Measurements from ENCODE around the gene NPAS2. TPM values are rescaled to one million over a fixed set of nuclear protein-coding genes. Genes with fewer than 3 reads are reported as not detected.
A peak's percentile ranks its signal among the peaks of the same experiment; 100 is the strongest.

The NPAS2 gene
- total RNA-seq, 6 donors from 2014 or later: 13.8 to 52.5 (median 23.0) TPM

DNA sequence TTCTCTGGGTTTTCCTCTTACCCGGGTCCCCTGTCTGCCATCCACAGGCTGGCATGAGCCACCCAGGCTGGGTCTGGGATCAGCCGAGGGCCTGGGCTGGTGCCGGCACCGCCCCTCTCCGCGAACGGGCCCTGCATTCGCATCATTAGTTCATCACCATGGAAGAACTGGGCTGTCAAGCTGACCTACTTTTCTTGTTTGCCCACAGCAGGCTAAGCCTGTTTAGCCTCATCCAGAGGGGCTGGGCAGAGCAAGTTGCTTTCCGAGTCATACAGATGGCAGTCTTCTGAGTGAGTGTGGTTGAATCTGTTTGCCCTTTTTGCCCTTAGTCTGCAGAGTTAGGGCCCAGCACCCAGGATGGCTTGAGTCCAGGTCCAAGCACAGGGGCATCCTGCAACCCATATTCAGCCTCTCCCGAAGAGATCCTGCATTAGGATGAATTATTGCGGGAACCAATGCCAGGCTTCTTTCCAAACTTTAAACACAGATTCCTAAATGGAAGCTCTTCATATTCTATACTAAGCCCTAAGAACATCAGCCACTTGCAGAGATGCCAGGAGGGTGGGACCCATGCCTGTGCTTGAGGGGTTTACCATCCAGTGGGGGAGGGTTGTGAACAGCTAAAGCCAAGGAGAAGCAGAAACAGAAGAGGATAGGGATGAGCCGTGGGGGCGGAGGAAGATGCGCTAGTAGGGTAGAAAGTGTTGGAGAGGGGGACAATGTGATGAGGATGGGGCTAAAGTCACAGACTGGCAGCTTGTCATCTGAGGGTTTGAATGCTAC is 68.0 kb downstream of the NPAS2 start:
- Histone ChIP-seq H3K36me3 (no peaks in the 10 kb centered on the region), H3K27me3 (no peaks in the 10 kb centered on the region), H3K27ac (no peak overlapping the region), H3K4me3 (no peak overlapping the region), H3K9me3 (no peaks in the 10 kb centered on the region), H3K4me1 (peaks cover 16 to 23% (median 19%) of the 10 kb centered on the region in 4 donors)
- TF ChIP-seq POLR2AphosphoS5 (IDR thresholded peaks at IDR 0.05) (no peak), EP300 (IDR thresholded peaks at IDR 0.05) (no peak), POLR2A (IDR thresholded peaks at IDR 0.05) (no peak)
- TF ChIP-seq, protein P1, sequence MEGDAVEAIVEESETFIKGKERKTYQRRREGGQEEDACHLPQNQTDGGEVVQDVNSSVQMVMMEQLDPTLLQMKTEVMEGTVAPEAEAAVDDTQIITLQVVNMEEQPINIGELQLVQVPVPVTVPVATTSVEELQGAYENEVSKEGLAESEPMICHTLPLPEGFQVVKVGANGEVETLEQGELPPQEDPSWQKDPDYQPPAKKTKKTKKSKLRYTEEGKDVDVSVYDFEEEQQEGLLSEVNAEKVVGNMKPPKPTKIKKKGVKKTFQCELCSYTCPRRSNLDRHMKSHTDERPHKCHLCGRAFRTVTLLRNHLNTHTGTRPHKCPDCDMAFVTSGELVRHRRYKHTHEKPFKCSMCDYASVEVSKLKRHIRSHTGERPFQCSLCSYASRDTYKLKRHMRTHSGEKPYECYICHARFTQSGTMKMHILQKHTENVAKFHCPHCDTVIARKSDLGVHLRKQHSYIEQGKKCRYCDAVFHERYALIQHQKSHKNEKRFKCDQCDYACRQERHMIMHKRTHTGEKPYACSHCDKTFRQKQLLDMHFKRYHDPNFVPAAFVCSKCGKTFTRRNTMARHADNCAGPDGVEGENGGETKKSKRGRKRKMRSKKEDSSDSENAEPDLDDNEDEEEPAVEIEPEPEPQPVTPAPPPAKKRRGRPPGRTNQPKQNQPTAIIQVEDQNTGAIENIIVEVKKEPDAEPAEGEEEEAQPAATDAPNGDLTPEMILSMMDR (IDR thresholded peaks at IDR 0.05): no peak
- DNase-seq (peak in 1 of 2 donors; percentile 45), ATAC-seq (ENCODE audit: low FRiP score in 2 of 2) (peak in 1 of 2 donors; percentile 17)
- 74 to 83% methylated on average over 13 to 14 of the region's 14 CpGs for WGBS, 2 donors

DNA sequence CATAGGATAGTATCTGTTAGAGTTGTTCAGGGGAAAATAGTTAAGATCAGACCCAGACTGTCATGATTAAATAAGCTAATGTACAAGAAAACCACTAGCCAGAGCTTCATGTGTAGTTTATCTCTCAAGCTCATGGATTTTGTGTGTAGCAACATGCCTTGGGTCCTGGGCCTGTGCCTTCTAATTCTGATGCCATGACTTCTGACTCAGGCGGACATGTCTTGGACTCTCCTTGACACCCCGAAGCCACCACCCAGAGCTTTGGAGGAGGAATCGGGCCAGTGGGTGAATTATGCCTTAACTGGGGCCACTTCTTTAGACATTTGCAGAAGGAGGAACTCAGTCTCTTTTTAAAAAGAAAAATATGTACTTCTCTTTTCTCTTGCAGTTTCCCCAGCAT is 68.7 kb downstream of the NPAS2 start:
- Histone ChIP-seq H3K27ac (no peak overlapping the region), H3K9me3 (no peaks in the 10 kb centered on the region), H3K4me3 (no peak overlapping the region), H3K27me3 (no peaks in the 10 kb centered on the region), H3K36me3 (no peaks in the 10 kb centered on the region), H3K4me1 (peaks cover 9 to 18% (median 14%) of the 10 kb centered on the region in 4 donors)
- no peak for DNase-seq
- TF ChIP-seq POLR2AphosphoS5 (IDR thresholded peaks at IDR 0.05) (no peak), POLR2A (IDR thresholded peaks at IDR 0.05) (no peak), EP300 (IDR thresholded peaks at IDR 0.05) (no peak)
- TF ChIP-seq, protein P1 (IDR thresholded peaks at IDR 0.05): no peak
- ATAC-seq (ENCODE audit: low FRiP score in 2 of 2): no peak
- 70 to 92% methylated on average over 3 of the region's 3 CpGs for WGBS, 2 donors

DNA sequence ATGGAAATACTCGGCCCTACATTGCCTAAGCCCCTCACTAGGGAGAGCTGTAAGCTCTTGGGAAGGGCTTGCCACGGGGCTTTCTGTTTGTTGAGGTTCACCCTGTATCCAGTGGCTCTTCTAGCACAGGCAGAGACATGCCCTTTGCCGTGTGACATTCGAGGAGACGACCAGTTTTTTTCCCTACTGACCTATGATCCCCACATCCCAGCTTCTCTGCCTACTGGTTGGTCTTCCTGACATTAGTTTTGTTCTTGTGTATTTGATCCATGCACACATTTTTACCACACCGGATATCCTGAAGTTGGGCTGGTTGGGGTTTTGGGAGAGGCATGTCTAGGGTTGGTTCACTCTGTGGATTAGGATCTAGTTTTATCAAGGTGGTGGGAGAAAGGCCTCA is 69.3 kb downstream of the NPAS2 start:
- ATAC-seq (ENCODE audit: low FRiP score in 2 of 2): no peak
- no peaks in the 10 kb centered on the region for H3K36me3 ChIP-seq
- no peak overlapping the region for H3K27ac ChIP-seq
- no peak overlapping the region for H3K4me3 ChIP-seq
- TF ChIP-seq, protein P1 (IDR thresholded peaks at IDR 0.05): no peak
- TF ChIP-seq POLR2AphosphoS5 (IDR thresholded peaks at IDR 0.05): no peak
- TF ChIP-seq POLR2A (IDR thresholded peaks at IDR 0.05): no peak
- TF ChIP-seq EP300 (IDR thresholded peaks at IDR 0.05): no peak
- no peak for DNase-seq
- no peaks in the 10 kb centered on the region for H3K27me3 ChIP-seq
- WGBS, 2 donors: 86 to 88% methylated on average over 6 of the region's 6 CpGs
- H3K9me3 ChIP-seq: no peaks in the 10 kb centered on the region
- H3K4me1 ChIP-seq: peaks cover 3 to 12% (median 7%) of the 10 kb centered on the region in 4 donors

DNA sequence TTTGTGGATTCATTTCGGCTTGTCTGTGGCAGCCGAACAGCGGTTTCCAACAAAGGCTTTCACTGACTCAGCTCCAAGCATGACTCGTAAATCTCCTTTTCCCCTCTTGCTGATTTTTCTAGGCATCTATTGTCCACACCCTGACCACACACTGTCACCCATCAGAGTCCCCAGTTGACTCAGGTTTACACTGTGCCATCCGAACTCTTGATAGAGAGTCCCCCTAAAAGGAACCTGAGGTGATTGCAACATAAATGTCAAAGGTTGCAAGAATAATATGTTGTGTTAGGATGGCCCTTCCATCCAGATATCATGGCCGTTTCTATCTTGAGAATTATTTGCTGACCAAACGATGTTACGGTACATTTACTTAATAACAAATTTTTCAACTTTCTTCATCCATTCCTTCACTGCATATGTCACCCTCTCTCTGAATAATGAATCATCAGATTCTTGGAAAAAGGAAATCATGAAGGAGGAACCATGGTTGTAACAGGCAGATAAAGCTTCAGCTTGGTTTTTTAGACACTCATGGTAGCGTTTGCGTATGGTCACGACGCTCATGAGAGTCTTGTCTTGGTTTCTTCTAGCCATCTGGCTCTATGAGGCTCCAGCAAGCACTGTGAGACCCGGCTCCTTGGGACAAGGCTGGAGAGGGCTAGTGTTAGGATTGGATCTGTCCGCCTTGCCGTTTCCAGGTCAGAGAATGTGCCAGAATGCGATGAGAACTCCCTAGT is 72.1 kb downstream of the NPAS2 start:
- TF ChIP-seq POLR2A (IDR thresholded peaks at IDR 0.05) (no peak), POLR2AphosphoS5 (IDR thresholded peaks at IDR 0.05) (no peak)
- TF ChIP-seq, protein P1 (IDR thresholded peaks at IDR 0.05): no peak
- Histone ChIP-seq H3K36me3 (no peaks in the 10 kb centered on the region), H3K27ac (no peak overlapping the region), H3K27me3 (no peaks in the 10 kb centered on the region), H3K4me3 (no peak overlapping the region), H3K9me3 (no peaks in the 10 kb centered on the region), H3K4me1 (peaks cover 0 to 4% (median under 1%) of the 10 kb centered on the region in 4 donors)
- WGBS, 2 donors: 82 to 89% methylated on average over 16 of the region's 16 CpGs
- ATAC-seq (ENCODE audit: low FRiP score in 2 of 2) (peak in 1 of 2 donors; percentile 78), DNase-seq (no peak)

Data from upper lobe of left lung (tissue), 6 donors.